H1 (cell line): ENCODE data around the gene ACADVL. TPM values are rescaled to one million over a fixed set of nuclear protein-coding genes. Genes with fewer than 3 reads are reported as not detected.

Experiments used
- CBX8 ChIP-seq: fragments of 300-800, 300-1000 bp; sonication (generic); IDR thresholded peaks from 2 replicates; pipeline ENCODE4 v1.7.1; 2016; ENCODE audit warnings: low read depth, low read length, borderline replicate concordance
- SIN3A ChIP-seq, 2 experiments: IDR thresholded peaks in 1 of 2; conservative IDR thresholded peaks in 1 of 2; 2 replicates each; pipeline ENCODE4 v1.6.1; 2011 to 2012; ENCODE audit warnings: low read length in 2 of 2, improper control_type of control experiment in 1 of 2, low read depth in 1 of 2, mild to moderate bottlenecking in 1 of 2
- polyA plus RNA-seq, 7 experiments: library from polyadenylated mRNA; depleted of rRNA in 3 of 7; stranded (reverse) in 5 of 7; unstranded in 2 of 7; fragments of >200 nt in 5 of 7; fragments of 200-250 nt in 2 of 7; gene quantifications; 1 replicate in 5 of 7; 2 replicates in 1 of 7; 4 replicates in 1 of 7; pipeline versions ENCODE4 v1.2.1 to v1.2.3, GENCODE V29; 2011 to 2013; ENCODE audit warnings: missing spikeins in 2 of 7, mixed read lengths in 2 of 7
- total RNA-seq: library from RNA; stranded (reverse); fragmentation: NEBNext Ultra II Directional; extraction: Animal tissue kit (Norgen Biotek cat#: 25700); gene quantifications from 2 replicates; pipeline ENCODE4 v1.2.1, GENCODE V29; 2021

ACADVL gene
- total and polyA plus RNA-seq, 2 of the 8 experiments (the other 6 are each of a cell fraction or from before 2014, with no cell fraction given): 181 to 231 TPM

GRCh38 chr17:7211491-7212273 lies 8.1 kb upstream of the ACADVL start (continued):
- 0 out of 4 replicates have a peak, but pooled peaks of 1 of the 2 experiments have one; percentile 39 for TF ChIP-seq SIN3A (conservative IDR thresholded peaks at IDR 0.05 in 1 of 2, IDR thresholded peaks at IDR 0.05 in 1 of 2; ENCODE audit: low read depth in 1 of 2, low read length in 2 of 2)
- no peak for TF ChIP-seq CBX8
